Measurements from ENCODE around the gene HAPSTR1.
"Not testable (repeated sequence)": the region's sequence is repeated elsewhere in the genome, so short reads cannot be mapped to it uniquely, and the experiment has no call there.

The HAPSTR1 gene
- 202 to 250 (median 218) reads per million in 4 experiments for total RNA-seq

- DNase-seq = peak; percentile 100
Observed at GRCh38 chr16:9090960-9091866, at the start of gene HAPSTR1. HAPSTR1 (plus strand) TSS chr16:9091644; CDS start chr16:9092045, 401 bp downstream.

- no peak for DNase-seq
Observed at GRCh38 chr16:9042533-9042932, 48.9 kb upstream of the HAPSTR1 start.

GRCh38 chr16:9042964-9043680 lies 48.3 kb upstream of the HAPSTR1 start:
- DNase-seq = no peak

- DNase-seq = not testable (repeated sequence)
Observed at GRCh38 chr16:9045562-9045961, 45.9 kb upstream of the HAPSTR1 start.

- no peak for DNase-seq
Observed at GRCh38 chr16:9046667-9047055, 44.8 kb upstream of the HAPSTR1 start.

GRCh38 chr16:9047689-9048301 lies 43.6 kb upstream of the HAPSTR1 start:
- no peak for DNase-seq

GRCh38 chr16:9048302-9048700 lies 43.1 kb upstream of the HAPSTR1 start:
- DNase-seq = no peak

- DNase-seq = no peak
Observed at GRCh38 chr16:9049241-9049640, 42.2 kb upstream of the HAPSTR1 start.

GRCh38 chr16:9050102-9050830 lies 41.2 kb upstream of the HAPSTR1 start:
- DNase-seq = no peak

GRCh38 chr16:9053006-9053601 lies 38.3 kb upstream of the HAPSTR1 start:
- no peak for DNase-seq

- no peak for DNase-seq
Observed at GRCh38 chr16:9054460-9054859, 37.0 kb upstream of the HAPSTR1 start.

- DNase-seq = no peak
Observed at GRCh38 chr16:9055115-9055514, 36.3 kb upstream of the HAPSTR1 start.

- DNase-seq = no peak
Observed at GRCh38 chr16:9055661-9056060, 35.8 kb upstream of the HAPSTR1 start.

- no peak for DNase-seq
Observed at GRCh38 chr16:9056061-9056460, 35.4 kb upstream of the HAPSTR1 start.

GRCh38 chr16:9058211-9058610 lies 33.2 kb upstream of the HAPSTR1 start:
- no peak for DNase-seq

GRCh38 chr16:9060225-9060624 lies 31.2 kb upstream of the HAPSTR1 start:
- no peak for DNase-seq

GRCh38 chr16:9061358-9061813 lies 30.1 kb upstream of the HAPSTR1 start:
- no peak for DNase-seq

- no peak for DNase-seq
Observed at GRCh38 chr16:9062301-9062700, 29.1 kb upstream of the HAPSTR1 start.

GRCh38 chr16:9065077-9065476 lies 26.4 kb upstream of the HAPSTR1 start:
- DNase-seq = no peak

- no peak for DNase-seq
Observed at GRCh38 chr16:9068886-9069285, 22.6 kb upstream of the HAPSTR1 start.

- no peak for DNase-seq
Observed at GRCh38 chr16:9070254-9070653, 21.2 kb upstream of the HAPSTR1 start.

- DNase-seq = no peak
Observed at GRCh38 chr16:9071377-9071776, 20.1 kb upstream of the HAPSTR1 start.
